ENCODE data around the gene ESRRA. TPM values are rescaled to one million over a fixed set of nuclear protein-coding genes. Genes with fewer than 3 reads are reported as not detected.

The ESRRA gene
- total RNA-seq, 4 donors from 2014 or later: 49.2 to 108 (median 79.3) TPM

- TF ChIP-seq POLR2A (IDR thresholded peaks at IDR 0.05) (no peak), CTCF (IDR thresholded peaks at IDR 0.05) (no peak)
- H3K4me3 ChIP-seq (ENCODE audit: low read depth, poor library complexity, severe bottlenecking): no peak overlapping the region
- no peak for DNase-seq (ENCODE audit: low spot score in 2 of 2)
- WGBS, 2 donors: 83 to 87% methylated on average over 3 of the region's 3 CpGs
- intact Hi-C loops (cut with DNase I; ENCODE audit: low total_unique reads): no loop called here
Observed at GRCh38 chr11:64327993-64328392, 22.7 kb downstream of the ESRRA start.

- intact Hi-C loops (cut with DNase I; ENCODE audit: low total_unique reads): no loop called here
- DNase-seq (ENCODE audit: low spot score in 2 of 2): no peak
- 86% methylated on average over 11 of the region's 11 CpGs for WGBS, 2 donors
- TF ChIP-seq CTCF (IDR thresholded peaks at IDR 0.05) (no peak), POLR2A (IDR thresholded peaks at IDR 0.05) (no peak)
- H3K4me3 ChIP-seq (ENCODE audit: low read depth, poor library complexity, severe bottlenecking): no peak overlapping the region
Observed at GRCh38 chr11:64330888-64331287, 25.6 kb downstream of the ESRRA start.

- WGBS, 2 donors: 16 to 22% methylated on average over 16 to 20 of the region's 20 CpGs
- no peak overlapping the region for H3K4me3 ChIP-seq (ENCODE audit: low read depth, poor library complexity, severe bottlenecking)
- intact Hi-C loops (cut with DNase I; ENCODE audit: low total_unique reads): no loop called here
- TF ChIP-seq POLR2A (IDR thresholded peaks at IDR 0.05) (no peak), CTCF (IDR thresholded peaks at IDR 0.05) (no peak)
- DNase-seq (ENCODE audit: low spot score in 2 of 2): no peak
Observed at GRCh38 chr11:64331569-64332371, 26.4 kb downstream of the ESRRA start.

GRCh38 chr11:64333556-64333955 is 28.2 kb downstream of the ESRRA start:
- intact Hi-C loops (cut with DNase I; ENCODE audit: low total_unique reads): no loop called here
- TF ChIP-seq POLR2A (IDR thresholded peaks at IDR 0.05): no peak
- no peak for TF ChIP-seq CTCF (IDR thresholded peaks at IDR 0.05)
- no peak overlapping the region for H3K4me3 ChIP-seq (ENCODE audit: low read depth, poor library complexity, severe bottlenecking)
- no peak for DNase-seq (ENCODE audit: low spot score in 2 of 2)
- WGBS, 2 donors: 92% methylated on average over 8 of the region's 8 CpGs

- H3K4me3 ChIP-seq (ENCODE audit: low read depth, poor library complexity, severe bottlenecking): no peak overlapping the region
- peak in 1 of 2 donors; percentile 72 for DNase-seq (ENCODE audit: low spot score in 2 of 2)
- 52 to 60% methylated on average over 13 of the region's 13 CpGs for WGBS, 2 donors
- TF ChIP-seq POLR2A (IDR thresholded peaks at IDR 0.05): no peak
- no peak for TF ChIP-seq CTCF (IDR thresholded peaks at IDR 0.05)
- intact Hi-C loops (cut with DNase I; ENCODE audit: low total_unique reads): no loop called here
Observed at GRCh38 chr11:64334764-64335735, 29.7 kb downstream of the ESRRA start.
